ENCODE data around the gene TRMT61A.

TRMT61A gene

GRCh38 chr14:103563226-103563620 is 34.2 kb downstream of the TRMT61A start:
- DNase-seq (ENCODE audit: low spot score) = no peak

- DNase-seq (ENCODE audit: low spot score) = peak; percentile 35
These were observed 35.0 kb downstream of the TRMT61A start for GRCh38 chr14:103563844-103564505.

GRCh38 chr14:103568952-103569351 is 40.0 kb downstream of the TRMT61A start:
- DNase-seq (ENCODE audit: low spot score) = no peak

- no peak for DNase-seq (ENCODE audit: low spot score)
These were observed 40.4 kb downstream of the TRMT61A start for GRCh38 chr14:103569408-103569807.

- DNase-seq (ENCODE audit: low spot score) = no peak
These were observed 45.1 kb downstream of the TRMT61A start for GRCh38 chr14:103574104-103574503.

GRCh38 chr14:103574707-103575285 is 45.8 kb downstream of the TRMT61A start:
- no peak for DNase-seq (ENCODE audit: low spot score)

- DNase-seq (ENCODE audit: low spot score) = no peak
These were observed 47.5 kb downstream of the TRMT61A start for GRCh38 chr14:103576371-103577024.

GRCh38 chr14:103578401-103579075 is 49.5 kb downstream of the TRMT61A start:
- no peak for DNase-seq (ENCODE audit: low spot score)

GRCh38 chr14:103581206-103581605 is 52.2 kb downstream of the TRMT61A start:
- no peak for DNase-seq (ENCODE audit: low spot score)

- no peak for DNase-seq (ENCODE audit: low spot score)
These were observed 53.1 kb downstream of the TRMT61A start for GRCh38 chr14:103581954-103582703.

GRCh38 chr14:103584326-103584915 is 55.4 kb downstream of the TRMT61A start:
- DNase-seq (ENCODE audit: low spot score) = no peak

Measured in NAMALWA (cell line).